GM12891 (cell line): ENCODE measurements around the gene ATOH8.

Experiments used
- POLR2A ChIP-seq: IDR thresholded peaks from 2 replicates; pipeline ENCODE4 v1.6.1; 2011; ENCODE audit warnings: low read depth, low read length, control low read depth
- POLR2AphosphoS5 ChIP-seq: IDR thresholded peaks from 2 replicates; pipeline ENCODE4 v1.6.1; 2011; ENCODE audit warnings: low read depth, low read length, control low read depth

DNA sequence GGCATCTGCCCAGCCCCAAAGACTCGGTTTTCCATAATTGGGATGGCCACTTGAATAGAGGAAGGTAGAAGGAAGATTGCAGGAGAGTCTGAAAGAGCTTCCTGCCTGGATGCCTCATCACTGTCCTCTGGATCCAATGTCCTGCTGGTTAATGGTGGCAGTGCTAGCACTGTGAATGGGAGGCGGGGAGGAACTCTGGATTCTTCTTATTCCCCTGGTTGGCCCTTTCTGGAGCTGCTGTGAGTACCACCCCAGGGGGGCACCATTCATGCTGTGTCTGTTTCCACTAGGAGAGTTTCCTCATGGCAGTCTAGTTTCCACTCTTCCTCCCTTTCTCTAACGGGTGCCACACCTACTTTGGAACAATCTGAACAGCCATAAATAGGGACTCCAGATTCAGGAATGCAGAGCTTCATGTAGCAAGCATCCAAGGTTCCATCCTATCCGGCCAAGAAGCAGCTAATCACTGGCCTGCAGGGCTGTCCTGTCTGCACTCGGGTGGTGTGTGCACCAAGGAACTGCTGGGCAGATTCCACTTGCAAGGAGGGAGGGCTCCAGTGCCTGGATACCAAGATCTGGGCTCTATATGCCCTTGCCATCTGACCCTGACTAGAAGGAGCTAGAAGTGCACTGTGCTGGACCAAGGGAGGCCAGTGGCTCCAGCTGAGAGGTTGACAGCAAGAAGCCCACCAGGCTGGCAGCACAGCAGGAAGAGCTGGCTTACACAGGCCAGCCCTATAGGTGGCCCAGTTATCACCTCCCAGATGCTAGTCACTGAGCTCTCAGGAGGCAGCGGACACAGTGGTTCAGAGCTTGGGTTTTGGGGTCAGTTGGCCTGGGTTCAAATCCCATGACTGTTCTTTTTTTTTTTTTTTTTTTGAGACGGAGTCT, 4.6 kb upstream of the ATOH8 start:
- TF ChIP-seq POLR2AphosphoS5: no peak
- no peak for TF ChIP-seq POLR2A
